Ovary (tissue), 3 donors: ENCODE data around the gene TACC2.

ENCODE experiments used
- EP300 ChIP-seq: sonication (generic); formaldehyde crosslinking; IDR thresholded peaks from one replicate; pipeline ENCODE4 v1.6.1; 2017; ENCODE audit warnings: antibody characterized with exemption
- POLR2A ChIP-seq: fragments of 450-650 bp; IDR thresholded peaks from one replicate; pipeline ENCODE4 v1.6.1; 2017; ENCODE audit warnings: antibody characterized with exemption, mild to moderate bottlenecking, moderate library complexity
- TF ChIP-seq, protein P1 (sequence below), 3 donors: fragments of 450-650 bp in 2 of 3; fragments of 200-600 bp in 1 of 3; IDR thresholded peaks; one replicate each; pipeline versions ENCODE4 v1.5.1 to v1.8.0; 2016 to 2022; ENCODE audit warnings: antibody characterized with exemption in 3 of 3, mild to moderate bottlenecking in 1 of 3
- donor health status: DM: no; HTN: no; CAD: no.

DNA sequence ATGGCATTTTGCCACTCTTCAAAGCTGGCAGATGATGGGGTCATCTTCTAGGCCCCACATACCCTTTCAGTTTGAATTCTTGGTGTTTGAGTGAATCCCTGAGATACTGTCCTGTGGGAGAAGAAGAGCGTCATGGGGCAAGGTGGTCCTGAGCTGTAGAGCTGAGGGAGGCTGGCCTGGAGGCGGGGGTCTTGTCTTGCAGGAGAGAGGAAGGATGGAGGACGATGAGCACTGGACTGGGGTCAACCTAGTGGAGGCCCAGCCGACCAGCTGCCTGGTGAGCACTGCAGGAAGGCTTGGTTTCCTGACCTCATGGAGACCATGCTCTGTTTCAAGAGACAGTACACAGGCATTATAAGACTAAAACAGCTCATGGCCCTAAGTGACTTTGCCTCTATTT lies 114.6 kb downstream of the TACC2 start:
- TF ChIP-seq, protein P1, sequence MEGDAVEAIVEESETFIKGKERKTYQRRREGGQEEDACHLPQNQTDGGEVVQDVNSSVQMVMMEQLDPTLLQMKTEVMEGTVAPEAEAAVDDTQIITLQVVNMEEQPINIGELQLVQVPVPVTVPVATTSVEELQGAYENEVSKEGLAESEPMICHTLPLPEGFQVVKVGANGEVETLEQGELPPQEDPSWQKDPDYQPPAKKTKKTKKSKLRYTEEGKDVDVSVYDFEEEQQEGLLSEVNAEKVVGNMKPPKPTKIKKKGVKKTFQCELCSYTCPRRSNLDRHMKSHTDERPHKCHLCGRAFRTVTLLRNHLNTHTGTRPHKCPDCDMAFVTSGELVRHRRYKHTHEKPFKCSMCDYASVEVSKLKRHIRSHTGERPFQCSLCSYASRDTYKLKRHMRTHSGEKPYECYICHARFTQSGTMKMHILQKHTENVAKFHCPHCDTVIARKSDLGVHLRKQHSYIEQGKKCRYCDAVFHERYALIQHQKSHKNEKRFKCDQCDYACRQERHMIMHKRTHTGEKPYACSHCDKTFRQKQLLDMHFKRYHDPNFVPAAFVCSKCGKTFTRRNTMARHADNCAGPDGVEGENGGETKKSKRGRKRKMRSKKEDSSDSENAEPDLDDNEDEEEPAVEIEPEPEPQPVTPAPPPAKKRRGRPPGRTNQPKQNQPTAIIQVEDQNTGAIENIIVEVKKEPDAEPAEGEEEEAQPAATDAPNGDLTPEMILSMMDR (IDR thresholded peaks at IDR 0.05): no peak
- TF ChIP-seq POLR2A (no peak), EP300 (no peak)
